GM12801 (cell line): ENCODE measurements around the gene METTL17.

Experiments
- TF ChIP-seq, protein P1 (sequence below): IDR thresholded peaks from one replicate; pipeline ENCODE4 v1.5.1; 2011; ENCODE audit warnings: control low read depth; ENCODE audit not compliant: insufficient read length; ENCODE audit errors: extremely low read depth

Gene METTL17

DNA sequence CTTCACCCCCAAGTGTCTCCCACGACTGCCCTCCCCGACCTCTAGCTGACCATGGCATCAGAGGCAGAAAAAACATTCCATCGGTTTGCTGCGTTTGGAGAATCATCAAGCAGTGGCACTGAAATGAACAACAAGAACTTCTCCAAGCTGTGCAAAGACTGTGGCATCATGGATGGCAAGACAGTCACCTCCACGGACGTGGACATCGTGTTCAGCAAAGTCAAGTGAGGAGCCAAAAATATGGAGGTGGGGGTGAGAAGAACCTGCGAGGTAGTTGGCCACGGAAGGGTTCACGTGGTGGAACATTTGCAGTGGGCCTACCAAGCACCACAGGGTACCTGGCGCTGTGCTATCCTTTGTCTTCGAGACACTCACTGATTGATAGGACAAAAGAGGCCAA, 40.8 kb downstream of the METTL17 start:
- TF ChIP-seq, protein P1, sequence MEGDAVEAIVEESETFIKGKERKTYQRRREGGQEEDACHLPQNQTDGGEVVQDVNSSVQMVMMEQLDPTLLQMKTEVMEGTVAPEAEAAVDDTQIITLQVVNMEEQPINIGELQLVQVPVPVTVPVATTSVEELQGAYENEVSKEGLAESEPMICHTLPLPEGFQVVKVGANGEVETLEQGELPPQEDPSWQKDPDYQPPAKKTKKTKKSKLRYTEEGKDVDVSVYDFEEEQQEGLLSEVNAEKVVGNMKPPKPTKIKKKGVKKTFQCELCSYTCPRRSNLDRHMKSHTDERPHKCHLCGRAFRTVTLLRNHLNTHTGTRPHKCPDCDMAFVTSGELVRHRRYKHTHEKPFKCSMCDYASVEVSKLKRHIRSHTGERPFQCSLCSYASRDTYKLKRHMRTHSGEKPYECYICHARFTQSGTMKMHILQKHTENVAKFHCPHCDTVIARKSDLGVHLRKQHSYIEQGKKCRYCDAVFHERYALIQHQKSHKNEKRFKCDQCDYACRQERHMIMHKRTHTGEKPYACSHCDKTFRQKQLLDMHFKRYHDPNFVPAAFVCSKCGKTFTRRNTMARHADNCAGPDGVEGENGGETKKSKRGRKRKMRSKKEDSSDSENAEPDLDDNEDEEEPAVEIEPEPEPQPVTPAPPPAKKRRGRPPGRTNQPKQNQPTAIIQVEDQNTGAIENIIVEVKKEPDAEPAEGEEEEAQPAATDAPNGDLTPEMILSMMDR: no peak

DNA sequence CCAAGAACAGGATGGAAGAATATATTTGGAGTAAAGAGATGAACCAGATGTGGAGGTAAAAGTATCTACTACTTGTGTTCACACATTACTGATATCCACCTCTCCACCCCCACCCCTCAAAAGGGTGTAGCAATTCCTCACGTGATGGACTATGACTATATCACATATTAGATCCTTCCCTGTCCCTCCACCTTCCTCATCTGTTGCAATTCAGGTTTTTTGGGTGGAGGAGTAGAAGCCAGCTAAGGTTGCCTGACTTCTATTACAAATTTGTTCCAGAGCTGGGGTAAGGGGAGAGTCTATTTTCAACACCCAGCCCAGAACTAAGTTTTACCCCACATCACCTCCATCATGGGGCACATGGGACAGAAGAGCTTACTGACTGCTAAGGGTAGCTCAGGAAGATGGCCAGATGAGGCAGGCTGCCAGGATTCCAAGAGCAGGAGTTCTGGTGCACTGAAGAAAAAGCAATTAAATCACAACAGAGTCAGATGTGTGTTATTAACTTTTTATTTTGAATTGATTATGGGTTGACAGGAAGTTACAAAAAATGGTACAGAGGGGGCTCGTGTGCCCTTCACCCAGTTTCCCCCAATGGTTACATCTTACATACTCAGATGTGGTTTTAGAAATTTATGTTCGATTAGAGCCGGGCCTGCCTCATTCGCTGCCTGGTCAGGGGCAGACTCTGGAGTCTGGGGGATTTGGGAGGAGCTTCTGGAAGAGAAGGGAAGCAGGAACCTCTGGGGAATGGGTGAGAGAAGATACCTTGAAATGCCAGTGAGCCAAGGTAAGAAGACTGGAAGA, 42.7 kb downstream of the METTL17 start:
- TF ChIP-seq, protein P1: no peak

DNA sequence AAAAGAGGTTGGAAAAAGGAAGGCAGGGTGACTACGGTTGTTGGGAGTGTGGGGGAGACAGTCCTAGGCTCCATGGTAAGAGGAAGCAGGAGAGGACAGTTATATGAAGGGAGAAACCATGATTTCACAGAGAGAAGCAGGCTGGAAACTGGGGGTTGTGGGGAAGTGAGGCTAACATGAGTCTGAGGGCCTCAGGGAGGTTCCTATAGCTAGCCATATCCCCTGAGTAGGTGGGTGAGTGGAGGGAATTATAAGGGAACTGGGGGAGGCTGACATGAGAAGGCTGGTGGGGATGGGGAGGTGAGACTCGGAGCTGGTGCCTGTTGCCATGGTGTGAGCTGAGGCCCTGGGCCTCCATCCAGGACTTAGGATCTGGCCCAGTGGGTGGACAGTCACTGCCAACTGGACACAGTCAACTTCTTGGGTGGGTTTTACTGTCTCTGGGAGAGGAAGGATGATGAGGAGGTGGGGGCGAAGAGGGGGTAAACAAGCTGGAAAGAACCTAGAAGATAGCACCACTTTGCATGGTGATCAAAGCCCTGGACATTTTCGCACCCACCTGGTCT, 43.4 kb downstream of the METTL17 start:
- TF ChIP-seq, protein P1: no peak

DNA sequence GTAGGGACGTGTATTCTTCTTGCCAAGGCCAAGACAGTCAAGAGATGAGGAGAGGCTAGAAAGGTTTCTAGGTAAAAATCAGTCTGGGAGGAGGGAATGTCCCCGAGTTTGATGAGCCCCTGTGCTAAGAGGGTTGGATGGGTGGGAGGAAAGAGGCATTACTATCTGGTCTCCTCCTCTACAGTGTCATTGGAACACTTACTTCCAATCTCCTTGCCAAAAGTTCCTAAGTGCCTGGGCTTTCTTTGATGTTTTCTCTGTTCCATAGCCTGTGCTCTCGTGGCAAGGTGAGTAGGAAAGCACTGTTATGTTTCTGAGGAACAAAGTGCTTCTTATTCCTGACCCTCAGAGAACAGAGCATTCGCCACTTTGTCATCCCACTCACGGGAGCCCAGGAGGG, 44.9 kb downstream of the METTL17 start, which contains the start of gene RNASE13:
Gene RNASE13 (minus strand): TSS at position 101 of the 400 bp plus-strand sequence. CDS start 519 bp downstream, outside the sequence.
- TF ChIP-seq, protein P1: no peak

DNA sequence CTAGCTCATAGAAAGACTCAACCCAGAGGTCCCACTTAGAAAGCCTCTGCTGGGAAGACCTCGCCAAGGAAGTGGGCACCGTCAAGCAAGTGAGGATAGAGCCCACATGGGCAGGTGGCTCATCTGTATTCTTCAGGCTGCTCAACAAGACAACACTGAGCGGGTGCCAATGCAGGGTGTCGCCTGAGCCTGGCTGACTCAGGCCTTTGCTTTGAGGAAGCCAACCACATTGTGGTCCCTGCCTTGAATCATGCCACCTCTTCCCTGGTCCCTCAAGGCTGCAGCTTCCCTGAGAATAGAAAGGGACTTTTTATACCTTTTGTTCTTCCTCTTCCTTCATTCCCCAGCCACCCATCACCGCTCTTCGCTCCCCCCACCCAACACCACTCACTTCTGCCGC, 47.0 kb downstream of the METTL17 start:
- TF ChIP-seq, protein P1: no peak

DNA sequence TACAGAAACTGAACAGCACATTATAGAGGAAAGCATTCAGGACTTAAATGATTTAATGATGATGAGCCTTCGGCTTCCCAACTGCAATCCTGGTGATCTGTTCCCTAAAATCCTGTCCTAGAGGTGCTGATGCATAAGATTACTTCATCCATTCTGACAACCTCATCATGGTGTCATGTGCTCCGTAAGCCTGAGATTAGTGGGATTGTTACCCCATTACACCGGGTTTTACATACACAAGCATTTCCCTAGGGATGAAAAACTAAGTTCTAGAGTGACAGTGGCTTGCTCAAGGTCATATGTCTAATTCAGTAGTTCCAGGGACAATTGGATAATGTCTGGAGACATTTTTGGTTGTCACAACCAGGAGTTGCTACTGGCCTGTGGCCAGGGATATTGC, 47.4 kb downstream of the METTL17 start:
- TF ChIP-seq, protein P1: no peak

DNA sequence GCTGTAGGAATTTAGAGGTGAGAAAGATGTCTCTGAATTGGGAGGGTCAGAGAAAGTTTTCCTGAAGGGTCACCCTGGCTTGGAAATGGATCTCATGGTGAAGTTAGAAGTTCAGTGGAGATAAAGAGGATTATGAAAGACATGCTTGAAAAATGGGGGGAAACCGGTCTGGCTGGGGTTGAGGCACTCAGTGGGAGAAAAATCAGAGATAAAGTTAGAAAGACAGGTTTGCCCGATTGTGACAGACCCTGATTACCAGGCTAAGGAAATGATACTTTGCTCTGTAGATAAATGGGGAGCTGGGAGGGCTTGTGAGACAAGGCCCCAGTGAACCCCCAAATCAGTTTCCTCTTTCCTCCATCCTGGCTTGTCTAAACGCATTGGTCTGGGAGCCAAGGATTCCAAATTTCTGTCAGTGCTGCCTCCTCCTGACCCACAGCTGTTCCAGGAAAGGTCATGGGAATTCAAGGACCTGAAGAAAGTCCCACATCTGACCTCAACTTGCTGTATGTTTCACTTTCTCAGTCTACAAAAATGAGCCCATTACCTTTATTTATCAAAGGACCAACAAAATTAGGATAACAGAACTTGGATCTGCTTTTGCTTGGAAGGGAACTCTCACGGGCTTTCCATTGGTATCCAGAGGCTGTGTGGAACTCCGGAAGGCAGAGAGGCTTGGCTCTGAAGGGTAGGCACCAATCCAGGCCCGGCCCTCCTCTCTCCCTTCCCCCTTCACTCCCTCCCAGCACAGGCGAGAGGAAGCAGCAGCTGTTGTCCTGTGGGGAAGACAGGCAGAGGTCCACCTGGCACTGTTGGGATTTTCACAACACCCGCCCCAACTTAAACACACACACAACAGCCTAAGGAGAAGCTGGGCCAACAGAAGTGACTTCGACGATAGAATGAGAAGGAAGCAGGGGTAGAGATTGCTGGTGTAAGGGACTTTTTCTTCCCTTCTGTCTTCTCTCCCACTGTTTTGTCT, 49.0 kb downstream of the METTL17 start:
- TF ChIP-seq, protein P1: no peak
